Psoas muscle (tissue), 8 donors: ENCODE measurements around the gene LAMA3. TPM values are rescaled to one million over a fixed set of nuclear protein-coding genes. Genes with fewer than 3 reads are reported as not detected.

Source experiments
- ATAC-seq, 4 donors: fragments of 200-7000 bp; cut with Tn5 transposase; one replicate each; pipeline ENCODE4 v1.9.1; 2020; ENCODE audit warnings: moderate library complexity in 3 of 4, mild to moderate bottlenecking in 2 of 4
- DNase-seq, 2 donors: peaks; one replicate each; pipeline ENCODE4 v3.0.0-alpha.2; 2020
- H3K27ac ChIP-seq: fragments of 200-600 bp; one replicate; pipeline ENCODE4 v1.8.0; 2022
- H3K27me3 ChIP-seq, 3 donors: fragments of 200-600 bp in 1 of 3; one replicate each; pipeline versions ENCODE4 v1.6.1 to v1.8.0; 2013 to 2022; ENCODE audit warnings: low read length in 2 of 3, mild to moderate bottlenecking in 2 of 3, moderate library complexity in 1 of 3; ENCODE audit not compliant: insufficient read depth in 3 of 3
- H3K36me3 ChIP-seq, 2 donors: fragments of 200-600 bp in 1 of 2; one replicate each; pipeline versions ENCODE4 v1.6.1 to v1.8.0; 2013 to 2022; ENCODE audit warnings: low read depth in 1 of 2, mild to moderate bottlenecking in 1 of 2, moderate library complexity in 1 of 2; ENCODE audit not compliant: insufficient read depth in 1 of 2
- H3K4me1 ChIP-seq: fragments of 200-600 bp; one replicate; pipeline ENCODE4 v1.8.0; 2022
- H3K4me3 ChIP-seq: fragments of 200-600 bp; one replicate; pipeline ENCODE4 v1.8.0; 2022; ENCODE audit warnings: mild to moderate bottlenecking
- H3K9me3 ChIP-seq: fragments of 200-600 bp; one replicate; pipeline ENCODE4 v1.8.0; 2022
- CTCF ChIP-seq: fragments of 200-600 bp; IDR thresholded peaks from one replicate; pipeline ENCODE4 v1.8.0; 2022; ENCODE audit warnings: antibody characterized with exemption
- WGBS, 3 donors: extraction: QIAGEN DNeasy Blood & Tissue Kit; methylation state at CpG; one replicate each; pipeline versions ENCODE4 v1.1.6 to v1.1.7; 2013; 5-methylcytosine and 5-hydroxymethylcytosine counted together
- intact Hi-C, 2 donors: fragments of 100-400 bp; cut with DNase I; formaldehyde crosslinking; loops; one replicate each; pipeline versions ENCODE4 v1.11.0 to v1.14.2; 2022
- polyA plus RNA-seq, 3 donors: library from polyadenylated mRNA; stranded (reverse); fragments of 200-250 nt; gene quantifications; one replicate each; pipeline ENCODE4 v1.2.3, GENCODE V29; 2013
- total RNA-seq, 4 donors: library from RNA; stranded (reverse); fragmentation: NEBNext Ultra II Directional in 2 of 4; extraction: Animal tissue kit (Norgen Biotek cat#: 25700) in 2 of 4; gene quantifications; one replicate each; pipeline versions ENCODE4 v1.2.1 to v1.2.4, GENCODE V29; 2021 to 2023
- donor health status: healthy with polysubstance abuse.
- donor health status: DM: no; HTN: no; CAD: no; lungs with moderate emphysema.
- donor health status: Bipolar disorder and iron deficiency.
- donor health status: healthy.
- donor health status: DM: yes; HTN: yes; CAD: no.
- donor health status: DM: no; HTN: no; CAD: no.
- donor health status: DM: no; HTN: no; CAD: no.
- donor health status: DM: yes; HTN: yes; CAD: no.

The LAMA3 gene
- total and polyA plus RNA-seq, 7 donors: 0.49 to 4.2 (median 1.8) TPM

- intact Hi-C loops: no loop called here
- Histone ChIP-seq H3K9me3 (no peaks in the 10 kb centered on the region), H3K4me1 (no peaks in the 10 kb centered on the region), H3K27ac (no peak overlapping the region), H3K36me3 (no peaks in the 10 kb centered on the region), H3K27me3 (no peaks in the 10 kb centered on the region), H3K4me3 (no peak overlapping the region)
- no peak for TF ChIP-seq CTCF
- ATAC-seq: no peak
- DNase-seq: no peak
- WGBS, 3 donors: 93 to 95% (median 93%) methylated on average over 7 of the region's 7 CpGs
Observed at GRCh38 chr18:23943903-23944624, 254.8 kb downstream of the LAMA3 start.

GRCh38 chr18:23945416-23946079 is 256.3 kb downstream of the LAMA3 start:
- TF ChIP-seq CTCF: no peak
- WGBS, 3 donors: 82 to 92% (median 89%) methylated on average over 7 of the region's 7 CpGs
- H3K9me3 ChIP-seq: no peaks in the 10 kb centered on the region
- no peak for ATAC-seq
- H3K36me3 ChIP-seq: no peaks in the 10 kb centered on the region
- no peak overlapping the region for H3K4me3 ChIP-seq
- H3K27ac ChIP-seq: no peak overlapping the region
- intact Hi-C loops: no loop called here
- no peak for DNase-seq
- H3K27me3 ChIP-seq: no peaks in the 10 kb centered on the region
- H3K4me1 ChIP-seq: no peaks in the 10 kb centered on the region

GRCh38 chr18:23949863-23950262 is 260.6 kb downstream of the LAMA3 start:
- 78 to 81% (median 80%) methylated on average over 5 of the region's 5 CpGs for WGBS, 3 donors
- no peak overlapping the region for H3K27ac ChIP-seq
- DNase-seq: no peak
- no peak overlapping the region for H3K4me3 ChIP-seq
- no peaks in the 10 kb centered on the region for H3K27me3 ChIP-seq
- ATAC-seq: no peak
- no peaks in the 10 kb centered on the region for H3K36me3 ChIP-seq
- TF ChIP-seq CTCF: no peak
- intact Hi-C loops: no loop called here
- H3K9me3 ChIP-seq: no peaks in the 10 kb centered on the region
- no peaks in the 10 kb centered on the region for H3K4me1 ChIP-seq

- 86 to 91% (median 90%) methylated on average over 3 of the region's 3 CpGs for WGBS, 3 donors
- Histone ChIP-seq H3K27me3 (no peaks in the 10 kb centered on the region), H3K27ac (no peak overlapping the region), H3K36me3 (no peaks in the 10 kb centered on the region), H3K4me1 (no peaks in the 10 kb centered on the region), H3K9me3 (no peaks in the 10 kb centered on the region), H3K4me3 (no peak overlapping the region)
- ATAC-seq (no peak), DNase-seq (no peak)
- intact Hi-C loops: no loop called here
- no peak for TF ChIP-seq CTCF
Observed at GRCh38 chr18:23950644-23951043, 261.4 kb downstream of the LAMA3 start.
